Measurements from ENCODE around the gene CD3G. TPM values are rescaled to one million over a fixed set of nuclear protein-coding genes. Genes with fewer than 3 reads are reported as not detected.

CD3G gene
- total and polyA plus RNA-seq, 2 of the 8 experiments (the other 6 are each of a cell fraction or from before 2014, with no cell fraction given): not detected

GRCh38 chr11:118359295-118359958 lies 15.3 kb downstream of the CD3G start, which contains the start of gene UBE4A (continued):
- TF ChIP-seq CTCF (IDR thresholded peaks at IDR 0.05; ENCODE audit: control extremely low read depth in 1 of 3, insufficient read depth in 1 of 3, low read depth in 1 of 3, low read length in 3 of 3) (0 out of 4 replicates have a peak, but pooled peaks of 1 of the 3 experiments have one; percentile 1), ZNF274 (IDR thresholded peaks at IDR 0.05; ENCODE audit: borderline replicate concordance, extremely low read depth, low read length) (no peak), JUN (IDR thresholded peaks at IDR 0.05; ENCODE audit: low read depth, low read length) (no peak), NANOG (IDR thresholded peaks at IDR 0.05; ENCODE audit: insufficient read depth, low read depth, low read length, poor library complexity, severe bottlenecking) (no peak), TBP (IDR thresholded peaks at IDR 0.05; ENCODE audit: low read depth, low read length) (peak; percentile 77), HDAC2 (IDR thresholded peaks at IDR 0.05; ENCODE audit: borderline replicate concordance in 1 of 2, low read depth in 2 of 2, low read length in 2 of 2) (peak in 1 of 2 experiments; percentile 68; a peak in 1 of 4 replicates), FOSL1 (IDR thresholded peaks at IDR 0.05; ENCODE audit: insufficient read depth, low read depth, low read length) (no peak), SIX5 (IDR thresholded peaks at IDR 0.05; ENCODE audit: low read depth, low read length) (peak; percentile 16; the same call in 1 of the 2 replicates), GTF2F1 (IDR thresholded peaks at IDR 0.05; ENCODE audit: borderline replicate concordance, low read depth, low read length) (no peak), SRF (IDR thresholded peaks at IDR 0.05; ENCODE audit: low read depth, low read length) (peak; percentile 82), EGR1 (IDR thresholded peaks at IDR 0.05; ENCODE audit: borderline replicate concordance, low read depth, low read length) (0 out of 2 replicates have a peak, but pooled peaks have one; percentile 23), KDM1A (IDR thresholded peaks at IDR 0.05; ENCODE audit: borderline replicate concordance, low read length) (peak; percentile 52; the same call in 1 of the 2 replicates), CBX5 (IDR thresholded peaks at IDR 0.05; ENCODE audit: low read depth, low read length) (no peak), TEAD4 (IDR thresholded peaks at IDR 0.05; ENCODE audit: low read depth, low read length) (no peak), KDM5A (IDR thresholded peaks at IDR 0.05; ENCODE audit: low read length) (peak; percentile 67), BRCA1 (IDR thresholded peaks at IDR 0.05; ENCODE audit: low read depth, low read length) (no peak)
- TF ChIP-seq, protein P1, sequence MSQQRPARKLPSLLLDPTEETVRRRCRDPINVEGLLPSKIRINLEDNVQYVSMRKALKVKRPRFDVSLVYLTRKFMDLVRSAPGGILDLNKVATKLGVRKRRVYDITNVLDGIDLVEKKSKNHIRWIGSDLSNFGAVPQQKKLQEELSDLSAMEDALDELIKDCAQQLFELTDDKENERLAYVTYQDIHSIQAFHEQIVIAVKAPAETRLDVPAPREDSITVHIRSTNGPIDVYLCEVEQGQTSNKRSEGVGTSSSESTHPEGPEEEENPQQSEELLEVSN (IDR thresholded peaks at IDR 0.05): no peak
